Occipital lobe (tissue), 2 donors: ENCODE data around the gene PTDSS2. TPM values are rescaled to one million over a fixed set of nuclear protein-coding genes. Genes with fewer than 3 reads are reported as not detected.

Source experiments
- DNase-seq: peaks from one replicate; lab custom pipeline; 2025; lab: John Stamatoyannopoulos, UW
- total RNA-seq: library from RNA; depleted of rRNA; stranded (reverse); fragments of >200 nt; gene quantifications from one replicate; pipeline ENCODE4 v1.2.3, GENCODE V29; 2014

PTDSS2 gene
- total RNA-seq, 1 donor from 2014 or later, result 21.8 TPM

DNA sequence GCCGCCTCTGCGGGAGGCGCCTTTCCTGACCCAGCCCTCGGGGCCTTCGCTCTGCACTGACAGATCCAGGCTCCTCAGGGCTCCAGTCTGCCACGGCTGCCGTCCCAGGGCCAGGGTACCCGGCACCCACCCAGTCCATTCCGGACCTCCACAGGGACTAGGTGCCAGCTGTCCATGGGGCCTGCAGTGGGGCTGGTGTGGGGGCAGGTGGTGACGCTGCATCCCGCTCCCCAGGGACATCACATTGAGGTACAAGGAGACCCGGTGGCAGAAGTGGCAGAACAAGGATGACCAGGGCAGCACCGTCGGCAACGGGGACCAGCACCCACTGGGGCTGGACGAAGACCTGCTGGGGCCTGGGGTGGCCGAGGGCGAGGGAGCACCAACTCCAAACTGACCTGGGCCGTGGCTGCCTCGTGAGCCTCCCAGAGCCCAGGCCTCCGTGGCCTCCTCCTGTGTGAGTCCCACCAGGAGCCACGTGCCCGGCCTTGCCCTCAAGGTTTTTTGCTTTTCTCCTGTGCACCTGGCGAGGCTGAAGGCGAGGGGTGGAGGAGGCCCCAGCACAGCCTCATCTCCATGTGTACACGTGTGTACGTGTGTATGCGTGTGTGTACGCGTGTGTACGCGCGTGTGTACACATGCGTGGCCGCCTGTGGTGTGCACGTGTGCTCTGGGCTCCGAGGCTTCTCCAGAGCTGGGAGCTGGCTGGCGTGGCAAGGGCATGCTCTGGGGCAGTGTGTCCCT lies 40.3 kb downstream of the PTDSS2 start:
- no peak for DNase-seq

GRCh38 chr11:490930-491260 lies 40.8 kb downstream of the PTDSS2 start:
- DNase-seq, result no peak

DNA sequence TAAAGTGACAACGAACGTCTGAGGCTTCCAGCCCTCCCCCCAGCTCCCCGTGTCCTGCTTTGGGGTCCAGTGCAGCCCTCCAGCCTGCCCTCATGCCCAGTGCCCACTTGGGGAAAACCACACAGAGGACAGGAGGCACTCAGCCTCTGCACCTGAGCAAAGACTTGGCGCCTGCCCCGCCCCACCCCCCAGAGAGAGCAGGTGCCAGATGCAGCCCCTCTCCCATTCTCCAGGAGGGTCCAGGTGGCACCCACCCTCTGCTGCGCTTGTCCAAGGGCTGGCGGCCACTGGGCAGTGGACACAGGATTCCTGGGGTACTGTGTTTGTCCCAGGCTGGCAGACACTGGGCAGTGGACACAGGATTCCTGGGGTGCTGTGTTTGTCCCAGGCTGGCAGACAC lies 41.3 kb downstream of the PTDSS2 start:
- no peak for DNase-seq

GRCh38 chr11:492427-493226 lies 42.5 kb downstream of the PTDSS2 start:
- DNase-seq, result no peak

GRCh38 chr11:494761-495536 lies 44.9 kb downstream of the PTDSS2 start:
- DNase-seq, result peak; percentile 74

- DNase-seq, result no peak
Measured at GRCh38 chr11:495537-495931, 45.5 kb downstream of the PTDSS2 start.

DNA sequence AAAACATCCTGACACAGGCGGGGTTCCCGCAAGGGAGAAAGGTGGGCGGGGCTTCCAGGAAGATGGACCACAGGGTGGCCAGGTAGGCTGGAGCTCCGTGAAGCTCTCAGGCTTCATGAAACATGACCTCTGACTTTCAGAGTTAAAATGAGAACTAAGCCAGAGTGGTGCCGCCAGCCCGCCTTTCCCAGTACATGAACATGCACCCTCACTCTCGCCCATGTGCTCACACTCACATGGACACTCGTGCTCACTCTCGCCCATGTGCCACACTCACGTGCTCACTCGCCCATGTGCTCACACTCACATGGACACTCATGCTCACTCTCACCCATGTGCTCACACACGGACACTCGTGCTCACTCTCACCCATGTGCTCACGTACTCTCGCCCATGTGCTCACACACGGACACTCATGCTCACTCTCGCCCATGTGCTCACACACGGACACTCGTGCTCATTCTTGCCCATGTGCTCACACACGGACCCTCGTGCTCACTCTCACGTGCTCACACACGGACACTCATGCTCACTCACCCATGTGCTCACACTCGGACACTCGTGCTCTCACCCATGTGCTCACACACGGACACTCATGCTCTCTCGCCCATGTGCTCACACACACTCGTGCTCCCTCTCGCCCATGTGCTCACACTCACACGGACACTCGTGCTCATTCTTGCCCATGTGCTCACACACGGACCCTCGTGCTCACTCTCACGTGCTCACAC lies 46.9 kb downstream of the PTDSS2 start:
- DNase-seq, result no peak

- no peak for DNase-seq
Measured at GRCh38 chr11:497565-498296, 47.7 kb downstream of the PTDSS2 start.

- DNase-seq, result no peak
Measured at GRCh38 chr11:498297-499181, 48.5 kb downstream of the PTDSS2 start.

- no peak for DNase-seq
Measured at GRCh38 chr11:499201-500076, 49.4 kb downstream of the PTDSS2 start.

DNA sequence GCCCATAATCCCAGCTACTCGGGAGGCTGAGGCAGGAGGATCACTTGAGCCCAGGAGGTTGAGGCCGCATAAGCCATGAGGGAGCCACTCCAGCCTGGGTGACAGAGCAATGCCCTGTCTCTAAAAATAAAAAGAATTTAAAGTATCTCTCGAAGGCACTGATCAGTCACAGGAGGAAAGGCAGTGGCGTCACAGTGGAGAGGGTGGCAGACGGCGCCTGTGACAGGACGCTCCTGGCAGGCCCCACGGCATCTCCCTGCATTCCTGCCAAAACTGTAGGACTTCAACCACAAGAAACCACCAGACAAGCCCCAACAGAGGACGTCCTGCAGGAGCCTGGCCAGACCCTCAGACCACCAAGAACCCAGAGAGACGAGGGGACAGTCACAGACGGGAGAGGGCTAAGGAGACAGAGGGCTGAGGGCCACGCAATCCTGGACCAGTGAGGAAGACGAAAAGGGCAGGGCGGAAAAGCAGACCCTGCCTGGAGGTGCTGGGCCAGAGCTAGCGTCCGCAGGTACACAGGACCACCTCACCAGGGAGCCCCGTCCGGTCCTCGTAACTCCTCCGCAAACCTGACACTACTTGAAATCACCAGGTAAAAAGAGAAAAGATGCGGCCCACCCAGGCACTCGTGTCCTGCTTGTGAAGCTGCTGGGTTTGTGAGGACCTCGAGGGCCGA lies 51.1 kb downstream of the PTDSS2 start:
- DNase-seq, result no peak

- DNase-seq, result no peak
Measured at GRCh38 chr11:501683-502287, 51.7 kb downstream of the PTDSS2 start.

GRCh38 chr11:502288-503178 lies 52.5 kb downstream of the PTDSS2 start:
- DNase-seq, result no peak

GRCh38 chr11:503179-503981 lies 53.3 kb downstream of the PTDSS2 start:
- peak; percentile 68 for DNase-seq

- DNase-seq, result no peak
Measured at GRCh38 chr11:504053-504993, 54.2 kb downstream of the PTDSS2 start.
